Neural progenitor cell (in vitro differentiated cells): ENCODE measurements around the gene OTUD4.

ENCODE experiments used
- EZH2 ChIP-seq: fragments of 200-600 bp; sonication (generic); IDR thresholded peaks from 2 replicates; pipeline ENCODE4 v1.6.1; 2017; ENCODE audit warnings: antibody characterized with exemption, mild to moderate bottlenecking, moderate library complexity
- TF ChIP-seq, protein P1 (sequence below): fragments of 200-600 bp; sonication (generic); IDR thresholded peaks from 2 replicates; pipeline ENCODE4 v1.5.1; 2017; ENCODE audit warnings: antibody characterized with exemption, mild to moderate bottlenecking

DNA sequence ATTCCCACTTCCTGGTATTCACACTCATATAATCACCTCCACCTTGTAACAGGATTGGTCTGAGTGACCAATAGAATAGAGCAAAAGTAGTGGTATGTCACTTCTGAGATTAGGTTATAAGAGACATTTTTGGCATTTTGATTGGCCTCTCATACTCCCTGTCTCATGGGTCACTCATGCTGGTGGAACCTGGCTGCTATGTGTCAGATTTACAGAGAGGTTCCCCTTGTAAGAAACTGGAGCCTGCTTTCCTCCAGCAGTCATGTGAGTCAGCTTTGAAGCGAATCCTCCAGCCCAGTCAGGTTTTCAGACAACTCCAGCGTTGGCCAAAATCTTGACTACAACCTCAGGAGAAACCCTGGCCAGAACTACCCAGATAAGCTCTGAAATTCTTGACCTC lies 2.6 kb upstream of the OTUD4 start:
- TF ChIP-seq, protein P1, sequence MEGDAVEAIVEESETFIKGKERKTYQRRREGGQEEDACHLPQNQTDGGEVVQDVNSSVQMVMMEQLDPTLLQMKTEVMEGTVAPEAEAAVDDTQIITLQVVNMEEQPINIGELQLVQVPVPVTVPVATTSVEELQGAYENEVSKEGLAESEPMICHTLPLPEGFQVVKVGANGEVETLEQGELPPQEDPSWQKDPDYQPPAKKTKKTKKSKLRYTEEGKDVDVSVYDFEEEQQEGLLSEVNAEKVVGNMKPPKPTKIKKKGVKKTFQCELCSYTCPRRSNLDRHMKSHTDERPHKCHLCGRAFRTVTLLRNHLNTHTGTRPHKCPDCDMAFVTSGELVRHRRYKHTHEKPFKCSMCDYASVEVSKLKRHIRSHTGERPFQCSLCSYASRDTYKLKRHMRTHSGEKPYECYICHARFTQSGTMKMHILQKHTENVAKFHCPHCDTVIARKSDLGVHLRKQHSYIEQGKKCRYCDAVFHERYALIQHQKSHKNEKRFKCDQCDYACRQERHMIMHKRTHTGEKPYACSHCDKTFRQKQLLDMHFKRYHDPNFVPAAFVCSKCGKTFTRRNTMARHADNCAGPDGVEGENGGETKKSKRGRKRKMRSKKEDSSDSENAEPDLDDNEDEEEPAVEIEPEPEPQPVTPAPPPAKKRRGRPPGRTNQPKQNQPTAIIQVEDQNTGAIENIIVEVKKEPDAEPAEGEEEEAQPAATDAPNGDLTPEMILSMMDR: no peak
- TF ChIP-seq EZH2: no peak
